Skeletal muscle tissue (tissue), 4 donors: ENCODE data around the gene WNT7B. TPM values are rescaled to one million over a fixed set of nuclear protein-coding genes. Genes with fewer than 3 reads are reported as not detected.
A peak's percentile ranks its signal among the peaks of the same experiment; 100 is the strongest.

Source experiments
- H3K27ac ChIP-seq: one replicate; pipeline ENCODE4 v1.7.0; 2013; ENCODE audit warnings: mild to moderate bottlenecking, low read depth, low read length, inconsistent platforms
- H3K27me3 ChIP-seq, 3 donors: one replicate each; pipeline ENCODE4 v1.7.0; 2013; ENCODE audit warnings: low read length in 3 of 3; ENCODE audit not compliant: control insufficient read depth in 3 of 3, insufficient read depth in 3 of 3
- H3K36me3 ChIP-seq, 3 donors: one replicate each; pipeline ENCODE4 v1.7.0; 2013; ENCODE audit warnings: low read length in 3 of 3; ENCODE audit not compliant: control insufficient read depth in 3 of 3, insufficient read depth in 3 of 3
- H3K4me1 ChIP-seq, 3 donors: one replicate each; pipeline ENCODE4 v1.7.0; 2013; ENCODE audit warnings: low read length in 3 of 3, mild to moderate bottlenecking in 3 of 3; ENCODE audit not compliant: control insufficient read depth in 3 of 3, insufficient read depth in 3 of 3
- H3K4me3 ChIP-seq, 3 donors: one replicate each; pipeline ENCODE4 v1.7.0; 2013; ENCODE audit warnings: low read length in 3 of 3
- H3K9ac ChIP-seq, 3 donors: one replicate each; pipeline ENCODE4 v1.7.0; 2013; ENCODE audit warnings: low read length in 3 of 3, mild to moderate bottlenecking in 3 of 3, moderate library complexity in 2 of 3, low read depth in 1 of 3
- H3K9me3 ChIP-seq, 3 donors: one replicate each; pipeline ENCODE4 v1.7.0; 2013; ENCODE audit warnings: low read length in 3 of 3; ENCODE audit not compliant: control insufficient read depth in 3 of 3
- total RNA-seq: library from RNA; depleted of rRNA; stranded (reverse); fragments of >200 nt; gene quantifications from one replicate; pipeline ENCODE4 v1.2.3, GENCODE V29; 2014
- donor health status: Osteomylitis.

WNT7B gene
- total RNA-seq, 1 donor from 2014 or later: not detected

- Histone ChIP-seq H3K36me3 (no peaks in the 10 kb centered on the region), H3K4me3 (no peak overlapping the region), H3K27me3 (no peaks in the 10 kb centered on the region), H3K4me1 (peaks cover 56 to 71% (median 60%) of the 10 kb centered on the region in 3 donors), H3K9ac (peak overlapping the region in 1 of 3 donors; percentile 50), H3K9me3 (no peaks in the 10 kb centered on the region), H3K27ac (no peak overlapping the region)
These were observed 25.9 kb upstream of the WNT7B start for GRCh38 chr22:46002757-46003270.

DNA sequence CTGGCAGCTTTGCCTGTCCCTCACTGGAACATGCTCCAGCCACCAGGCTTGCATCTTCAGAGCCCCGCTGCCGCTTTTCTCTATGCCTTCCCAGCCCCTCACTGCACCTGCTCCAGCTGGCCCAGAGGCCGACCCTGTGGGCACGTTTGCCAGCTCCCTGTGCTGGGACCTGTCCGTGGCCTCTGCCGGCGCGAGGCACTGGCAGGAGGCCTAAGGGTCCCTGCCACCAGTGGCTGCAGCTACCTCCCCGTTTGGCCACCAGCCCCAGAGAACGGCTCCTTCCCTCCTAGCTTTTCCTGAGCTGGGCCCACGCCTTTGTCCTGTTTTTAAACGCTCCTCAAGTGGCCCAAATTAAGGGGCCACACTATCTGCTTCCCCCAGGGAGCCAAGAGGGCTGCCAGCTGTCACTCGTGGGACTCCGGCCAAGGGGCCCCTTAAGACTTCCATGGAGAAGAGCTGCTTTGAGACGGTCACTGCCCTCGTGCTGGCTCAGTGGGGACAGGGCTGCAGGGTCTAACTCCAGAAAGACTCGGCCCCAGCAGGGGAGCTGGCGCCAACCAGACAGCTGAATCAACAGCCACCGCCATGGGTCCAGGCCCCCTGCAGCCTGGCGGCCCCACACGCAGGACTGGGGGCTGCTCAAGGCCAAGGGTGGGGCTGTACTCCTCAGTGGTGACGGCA, 24.6 kb upstream of the WNT7B start:
- Histone ChIP-seq H3K4me1 (peaks cover 55 to 69% (median 59%) of the 10 kb centered on the region in 3 donors), H3K9ac (peak overlapping the region in 2 of 3 donors; percentile 43 to 54), H3K27ac (no peak overlapping the region)

GRCh38 chr22:46001046-46001425, 24.1 kb upstream of the WNT7B start:
- H3K27me3 ChIP-seq: no peaks in the 10 kb centered on the region
- H3K9ac ChIP-seq: peak overlapping the region in 2 of 3 donors; percentile 43 to 54
- H3K4me1 ChIP-seq: peaks cover 55 to 69% (median 60%) of the 10 kb centered on the region in 3 donors
- no peak overlapping the region for H3K27ac ChIP-seq
- peak overlapping the region in 1 of 3 donors; percentile 13 for H3K4me3 ChIP-seq
- H3K36me3 ChIP-seq: no peaks in the 10 kb centered on the region
- H3K9me3 ChIP-seq: no peaks in the 10 kb centered on the region

More for the DNA sequence above, 24.6 kb upstream of the WNT7B start:
- H3K9me3 ChIP-seq: no peaks in the 10 kb centered on the region
- H3K36me3 ChIP-seq: no peaks in the 10 kb centered on the region
- peak overlapping the region in 1 of 3 donors; percentile 13 for H3K4me3 ChIP-seq
- H3K27me3 ChIP-seq: no peaks in the 10 kb centered on the region

DNA sequence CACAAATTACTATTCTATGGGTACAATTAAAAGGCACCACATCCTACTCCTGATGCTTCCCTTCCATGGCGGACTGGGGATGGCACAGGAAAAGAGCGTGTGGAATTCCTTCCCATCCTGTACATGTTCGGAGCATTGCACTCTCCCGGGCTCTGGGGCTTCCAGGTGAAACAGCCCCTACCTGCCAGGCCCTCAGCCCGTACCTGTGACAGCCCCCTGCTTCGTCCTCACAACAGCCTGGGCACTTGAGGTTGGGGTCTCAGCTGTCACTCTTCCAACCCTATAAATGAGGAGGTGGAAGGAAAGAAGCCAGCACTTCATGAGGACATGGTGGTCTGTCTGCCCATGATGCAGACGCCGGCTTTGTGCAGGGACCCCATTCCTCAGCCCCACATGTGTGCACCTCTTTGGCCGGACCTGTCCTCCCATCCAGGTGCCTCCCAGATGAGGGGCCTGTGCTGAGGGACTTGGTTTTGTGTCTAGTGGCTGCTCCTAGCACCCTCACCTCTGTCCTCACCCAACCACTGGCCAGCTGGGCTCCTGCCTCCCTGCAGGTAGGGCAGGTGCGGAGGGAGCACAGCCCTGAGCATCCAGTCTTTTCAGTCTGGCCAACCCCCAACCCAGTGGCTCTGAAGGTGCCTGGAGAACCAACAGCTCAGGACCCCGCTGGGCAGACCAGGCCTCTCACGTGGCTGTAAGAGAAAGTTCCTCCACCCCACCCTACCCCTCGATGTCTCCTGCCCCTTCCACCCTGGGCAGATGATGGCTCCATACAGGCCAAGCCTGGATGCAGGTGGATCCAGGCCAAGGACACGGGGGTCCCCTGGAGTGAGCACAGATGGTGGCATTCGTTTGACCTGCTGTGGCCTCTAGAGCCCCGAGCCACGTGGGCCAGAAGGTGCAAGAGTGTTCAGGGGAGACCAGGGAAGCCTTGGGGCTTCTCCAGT, 23.4 kb upstream of the WNT7B start:
- Histone ChIP-seq H3K9ac (no peak overlapping the region), H3K4me1 (peaks cover 60 to 74% (median 64%) of the 10 kb centered on the region in 3 donors), H3K36me3 (no peaks in the 10 kb centered on the region), H3K9me3 (no peaks in the 10 kb centered on the region), H3K4me3 (no peak overlapping the region), H3K27ac (no peak overlapping the region), H3K27me3 (no peaks in the 10 kb centered on the region)

DNA sequence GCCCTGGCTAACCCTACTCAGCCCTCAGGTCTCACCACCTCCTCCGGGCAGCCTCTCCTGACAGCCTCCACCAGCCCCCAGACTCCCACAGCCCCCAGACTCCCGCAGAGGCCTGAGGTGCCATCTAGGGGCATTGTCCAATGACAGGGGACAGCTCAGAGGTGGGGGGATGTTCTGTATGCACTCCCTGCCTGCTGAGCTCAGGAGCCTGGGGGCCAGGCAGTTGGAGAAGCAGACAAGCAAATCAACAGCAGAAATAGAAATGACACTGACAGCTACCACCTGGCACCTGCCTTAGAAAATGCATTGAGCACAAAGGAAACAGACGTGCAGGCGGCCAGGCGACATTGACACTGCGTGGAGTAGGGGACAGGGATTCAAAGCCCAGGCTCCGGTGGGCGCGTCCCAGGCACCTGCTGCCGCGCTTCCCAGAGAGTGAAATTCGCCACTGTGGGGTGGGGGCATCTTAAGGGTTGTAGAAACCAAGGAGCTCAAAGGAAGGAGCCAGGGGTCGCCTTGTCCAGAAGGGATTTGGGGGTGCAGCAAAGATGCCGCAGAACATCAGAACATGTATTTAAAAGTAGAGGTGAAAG, 22.5 kb upstream of the WNT7B start:
- no peak overlapping the region for H3K4me3 ChIP-seq
- H3K9me3 ChIP-seq: no peaks in the 10 kb centered on the region
- H3K27me3 ChIP-seq: no peaks in the 10 kb centered on the region
- no peaks in the 10 kb centered on the region for H3K36me3 ChIP-seq
- peaks cover 68 to 83% (median 73%) of the 10 kb centered on the region in 3 donors for H3K4me1 ChIP-seq
- peak overlapping the region; percentile 10 for H3K27ac ChIP-seq
- H3K9ac ChIP-seq: no peak overlapping the region

DNA sequence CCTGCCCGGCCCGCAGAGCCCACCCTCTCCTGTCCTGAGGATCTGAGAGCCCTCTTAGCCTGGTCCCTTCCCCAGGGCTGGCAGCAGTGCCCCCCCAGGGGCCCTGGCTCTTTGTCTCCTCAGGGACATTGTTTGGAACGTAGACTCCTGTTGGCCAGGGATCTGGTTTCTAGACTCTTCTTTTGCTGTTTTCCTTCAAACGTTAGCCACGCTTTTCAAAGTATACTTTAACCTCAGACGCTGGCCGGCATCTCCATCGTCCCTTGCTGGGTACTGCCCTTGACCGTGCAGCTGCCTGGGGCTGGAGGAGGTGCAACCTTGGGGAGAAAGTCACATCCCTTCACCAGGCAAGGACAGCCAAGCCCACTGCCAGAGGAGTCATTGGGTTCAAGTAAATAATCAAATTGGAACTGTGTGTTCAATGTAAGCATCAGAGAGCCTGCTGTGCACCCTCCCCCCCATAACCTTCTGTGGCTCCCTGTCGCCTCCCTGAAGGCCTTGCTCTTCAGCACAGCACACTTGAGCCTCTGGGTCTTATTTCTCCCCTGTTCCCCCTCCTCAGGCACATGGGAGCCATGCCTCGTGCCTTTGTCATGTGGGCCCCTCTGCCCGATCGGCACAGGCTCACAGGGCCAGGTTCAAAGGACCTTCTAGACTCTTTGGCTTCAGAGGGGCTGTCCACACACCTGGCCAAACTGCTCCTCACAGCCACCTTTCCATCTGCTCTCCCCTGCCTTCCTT, 21.8 kb upstream of the WNT7B start:
- Histone ChIP-seq H3K27ac (peak overlapping the region; percentile 80), H3K4me3 (no peak overlapping the region), H3K36me3 (no peaks in the 10 kb centered on the region), H3K9ac (no peak overlapping the region), H3K27me3 (no peaks in the 10 kb centered on the region), H3K9me3 (no peaks in the 10 kb centered on the region), H3K4me1 (peaks cover 73 to 82% (median 73%) of the 10 kb centered on the region in 3 donors)

DNA sequence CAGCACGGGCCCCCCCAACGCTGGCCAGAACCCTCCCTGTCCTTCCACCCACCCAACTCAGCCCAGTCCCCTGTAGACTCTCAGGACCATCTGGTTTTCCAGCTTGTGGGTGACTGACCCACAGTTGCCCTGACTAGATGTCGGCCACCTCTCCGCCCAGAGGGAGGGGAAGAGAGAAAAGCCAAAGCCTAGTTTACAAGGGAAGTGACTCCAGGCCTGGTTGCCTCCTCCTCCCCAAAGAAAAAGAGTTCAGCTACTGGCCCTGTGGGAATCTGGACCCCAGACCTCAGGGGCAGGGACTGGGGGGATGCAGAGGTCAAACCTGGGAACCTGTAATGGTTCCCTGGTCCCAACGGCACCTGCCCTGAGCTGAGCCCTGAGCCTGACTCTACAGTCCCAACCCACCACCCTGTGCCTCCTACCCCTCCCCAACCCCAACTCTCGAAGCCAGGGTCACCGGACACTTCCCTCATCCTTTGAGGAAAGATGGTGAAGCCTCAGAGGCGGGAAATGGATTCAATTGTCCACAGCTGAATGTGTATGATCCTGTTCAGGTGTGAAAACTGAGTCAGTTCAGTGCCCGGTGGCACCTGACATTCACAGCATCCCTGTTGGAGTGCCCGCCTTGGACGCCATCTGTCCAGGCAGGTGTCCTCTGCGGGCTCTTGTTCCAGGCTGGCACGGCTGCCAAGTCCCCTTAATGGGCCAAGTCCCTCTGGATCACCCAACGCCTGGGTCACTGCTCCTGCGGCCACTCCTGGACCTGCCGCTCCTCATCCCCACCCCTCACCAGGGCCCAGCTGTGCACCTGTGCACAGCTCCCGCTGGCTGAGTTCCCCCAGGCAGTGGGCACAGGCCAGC, 21.0 kb upstream of the WNT7B start:
- Histone ChIP-seq H3K4me3 (no peak overlapping the region), H3K9me3 (no peaks in the 10 kb centered on the region), H3K4me1 (peaks cover 68 to 74% (median 70%) of the 10 kb centered on the region in 3 donors), H3K27me3 (no peaks in the 10 kb centered on the region), H3K27ac (peak overlapping the region; percentile 80), H3K36me3 (no peaks in the 10 kb centered on the region), H3K9ac (peak overlapping the region in 2 of 3 donors; percentile 33 to 54)

GRCh38 chr22:45997077-45997776, 20.3 kb upstream of the WNT7B start:
- H3K4me1 ChIP-seq: peaks cover 64 to 69% (median 65%) of the 10 kb centered on the region in 3 donors
- peak overlapping the region; percentile 80 for H3K27ac ChIP-seq

More at GRCh38 chr22:45997077-45997776, 20.3 kb upstream of the WNT7B start:
- peak overlapping the region in 1 of 3 donors; percentile 68 for H3K9ac ChIP-seq
- H3K36me3 ChIP-seq: no peaks in the 10 kb centered on the region
- peak overlapping the region in 2 of 3 donors; percentile 9 to 56 for H3K4me3 ChIP-seq
- no peaks in the 10 kb centered on the region for H3K27me3 ChIP-seq
- no peaks in the 10 kb centered on the region for H3K9me3 ChIP-seq
